ENCODE measurements around the gene PSMD1.

The PSMD1 gene

DNA sequence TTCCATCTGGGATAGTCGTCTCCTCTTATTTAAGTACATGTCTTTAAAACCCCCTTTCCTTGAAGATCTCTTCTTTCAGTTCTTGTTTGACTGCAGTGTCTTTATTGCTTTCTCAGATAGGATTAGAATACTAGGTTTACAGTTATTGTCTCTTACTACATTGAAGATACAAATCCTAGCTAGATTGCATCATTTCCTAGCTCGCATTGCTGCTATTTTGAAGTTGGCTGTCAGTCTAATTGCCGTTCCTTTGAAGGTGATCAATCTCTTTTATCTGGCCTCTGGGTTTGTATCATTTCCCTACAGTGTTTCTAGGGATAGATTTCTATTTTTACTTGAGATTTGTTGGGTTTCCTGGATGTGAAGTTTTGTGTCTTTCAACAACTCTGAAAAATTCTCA lies 162.6 kb downstream of the PSMD1 start:
- DNase-seq, result no peak

DNA sequence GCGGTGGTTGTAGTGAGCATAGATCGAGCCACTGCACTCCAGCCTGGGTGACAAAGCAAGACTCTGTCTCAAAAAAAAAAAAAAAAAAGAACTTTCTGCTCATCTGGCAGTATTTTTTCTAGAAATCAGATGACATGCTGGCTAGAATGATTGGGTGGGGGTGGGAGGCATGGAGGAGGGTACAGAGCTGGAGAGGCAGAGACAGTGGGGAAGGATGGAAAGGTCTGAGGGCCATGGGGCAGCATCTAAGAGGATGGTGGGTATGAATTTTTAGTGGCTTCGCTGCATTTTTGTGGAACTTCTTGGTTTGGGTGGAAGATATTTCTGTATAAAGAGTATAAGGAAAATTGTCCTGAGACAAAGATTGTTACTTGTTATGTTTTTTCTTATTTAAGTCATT lies 165.1 kb downstream of the PSMD1 start:
- no peak for DNase-seq
